Activated CD8-positive, alpha-beta memory T cell treated with anti-CD3 and anti-CD28 coated beads for 4 hours (primary cell): ENCODE data around the gene THEM4.

Source experiments
- DNase-seq, 2 donors: peaks; one replicate each; pipeline ENCODE4 v3.0.0-alpha.2; 2020; ENCODE audit warnings: low read depth in 2 of 2

THEM4 gene

GRCh38 chr1:151838222-151839081 lies 70.9 kb downstream of the THEM4 start:
- no peak for DNase-seq

- DNase-seq, result no peak
Measured at GRCh38 chr1:151837884-151838221, 71.5 kb downstream of the THEM4 start.

- DNase-seq, result no peak
Measured at GRCh38 chr1:151837197-151837596, 72.1 kb downstream of the THEM4 start.

GRCh38 chr1:151835596-151835995 lies 73.7 kb downstream of the THEM4 start:
- DNase-seq, result no peak

- no peak for DNase-seq
Measured at GRCh38 chr1:151834239-151834638, 75.1 kb downstream of the THEM4 start.

GRCh38 chr1:151833172-151833900 lies 76.0 kb downstream of the THEM4 start:
- no peak for DNase-seq

GRCh38 chr1:151832318-151832980 lies 76.9 kb downstream of the THEM4 start:
- DNase-seq, result no peak

- DNase-seq, result no peak
Measured at GRCh38 chr1:151831605-151832004, 77.7 kb downstream of the THEM4 start, which contains the start of gene RORC. Gene RORC (minus strand): TSS chr1:151831802. CDS start chr1:151831764, 38 bp downstream.

GRCh38 chr1:151831256-151831591 lies 78.1 kb downstream of the THEM4 start:
- DNase-seq, result no peak

GRCh38 chr1:151830055-151830454 lies 79.3 kb downstream of the THEM4 start:
- no peak for DNase-seq

GRCh38 chr1:151829352-151830046 lies 79.8 kb downstream of the THEM4 start:
- no peak for DNase-seq

- no peak for DNase-seq
Measured at GRCh38 chr1:151828921-151829320, 80.4 kb downstream of the THEM4 start.

- no peak for DNase-seq
Measured at GRCh38 chr1:151827853-151828252, 81.5 kb downstream of the THEM4 start.

GRCh38 chr1:151825751-151826660 lies 83.3 kb downstream of the THEM4 start:
- no peak for DNase-seq

GRCh38 chr1:151825204-151825603 lies 84.1 kb downstream of the THEM4 start:
- DNase-seq, result no peak
